ENCODE measurements around the gene TUBB4A. TPM values are rescaled to one million over a fixed set of nuclear protein-coding genes. Genes with fewer than 3 reads are reported as not detected.

The TUBB4A gene
- total and polyA plus RNA-seq, 9 of the 15 experiments (the other 6 are each of a cell fraction or from before 2014, with no cell fraction given) = 0.14 to 7.0 (median 0.75) TPM

- Histone ChIP-seq H3K27me3 (ENCODE audit: control insufficient read depth in 2 of 2, insufficient read depth in 2 of 2, low read length in 2 of 2) (peaks cover 3 to 8% of the 10 kb centered on the region in 2 experiments; a peak in 3 of 5 replicates), H3K27ac (ENCODE audit: extremely low read depth, low read depth, low read length) (no peak overlapping the region), H3K9me1 (ENCODE audit: control insufficient read depth, insufficient read depth, low read length) (no peaks in the 10 kb centered on the region), H3K4me2 (ENCODE audit: insufficient read depth, low read length) (no peak overlapping the region), H3K79me2 (ENCODE audit: control insufficient read depth, insufficient read depth, low read length) (no peaks in the 10 kb centered on the region), H3K4me3 (no peak overlapping the region), H3K9me3 (replicated peaks; ENCODE audit: control insufficient read depth, insufficient read depth, low read depth, low read length) (0 out of 2 replicates have a peak, but pooled peaks cover 2% of the 10 kb centered on the region), H3K36me3 (ENCODE audit: control insufficient read depth, insufficient read depth, low read length) (no peaks in the 10 kb centered on the region), H4K20me1 (replicated peaks; ENCODE audit: control insufficient read depth, insufficient read depth, low read length) (no peaks in the 10 kb centered on the region), H2AFZ (ENCODE audit: low read depth, low read length) (no peak overlapping the region), H3K9ac (ENCODE audit: insufficient read depth in 1 of 2, low read depth in 2 of 2, low read length in 2 of 2) (peak overlapping the region in 1 of 2 experiments; percentile 42; a peak in 1 of 4 replicates), H3K4me1 (replicated peaks in 1 of 2; ENCODE audit: control insufficient read depth in 2 of 2, insufficient read depth in 2 of 2, low read length in 2 of 2) (peaks cover 4 to 27% of the 10 kb centered on the region in 2 experiments; a peak in 4 of 5 replicates)
- in situ Hi-C loops (cut with MboI) (no loop called here), intact Hi-C loops (cut with micrococcal nuclease) (no loop called here)
- FAIRE-seq = no peak
- TF ChIP-seq CTCF (IDR thresholded peaks at IDR 0.05 in 2 of 3, conservative IDR thresholded peaks at IDR 0.05 in 1 of 3; ENCODE audit: insufficient read depth in 2 of 3, low read depth in 1 of 3, low read length in 3 of 3) (0 out of 6 replicates have a peak, but pooled peaks of 1 of the 3 experiments have one; percentile 15), U2AF1 (optimal IDR thresholded peaks at IDR 0.05; ENCODE audit: low read depth, low read length) (no peak), ZNF41 (CRISPR knock-in tag; conservative IDR thresholded peaks at IDR 0.05) (no peak), SLC30A9 (CRISPR knock-in tag; IDR thresholded peaks at IDR 0.05) (no peak)
- TF ChIP-seq, protein P1, sequence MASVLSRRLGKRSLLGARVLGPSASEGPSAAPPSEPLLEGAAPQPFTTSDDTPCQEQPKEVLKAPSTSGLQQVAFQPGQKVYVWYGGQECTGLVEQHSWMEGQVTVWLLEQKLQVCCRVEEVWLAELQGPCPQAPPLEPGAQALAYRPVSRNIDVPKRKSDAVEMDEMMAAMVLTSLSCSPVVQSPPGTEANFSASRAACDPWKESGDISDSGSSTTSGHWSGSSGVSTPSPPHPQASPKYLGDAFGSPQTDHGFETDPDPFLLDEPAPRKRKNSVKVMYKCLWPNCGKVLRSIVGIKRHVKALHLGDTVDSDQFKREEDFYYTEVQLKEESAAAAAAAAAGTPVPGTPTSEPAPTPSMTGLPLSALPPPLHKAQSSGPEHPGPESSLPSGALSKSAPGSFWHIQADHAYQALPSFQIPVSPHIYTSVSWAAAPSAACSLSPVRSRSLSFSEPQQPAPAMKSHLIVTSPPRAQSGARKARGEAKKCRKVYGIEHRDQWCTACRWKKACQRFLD (CRISPR knock-in tag; IDR thresholded peaks at IDR 0.05) = no peak
- 27% methylated on average over 11 of the region's 14 CpGs for WGBS (ENCODE audit: insufficient coverage, low coverage, missing lambda C conversion rate)
- peak; percentile 45; the same call in 1 of the 3 replicates for ATAC-seq
- POLR2A ChIA-PET = interaction anchor here (0.6 to 0.7 kb wide), 3 partner anchors 13 to 420 kb away, joined by 3 read pairs; partner anchors contain the start of gene TNFSF9
- CTCF ChIA-PET (ENCODE audit: low intra/inter-chr PET ratio) = no interaction called here
- no peak for DNase-seq (ENCODE audit: extremely low read depth in 1 of 4, low spot score in 3 of 4)
- BruUV-seq (replicated peaks) = no TSS peak
Observed at GRCh38 chr19:6471076-6471475, 31.0 kb downstream of the TUBB4A start.
